Osteoblast (primary cell): Measurements from ENCODE around the gene CREB3L4. TPM values are rescaled to one million over a fixed set of nuclear protein-coding genes. Genes with fewer than 3 reads are reported as not detected.

Experiments
- DNase-seq: peaks from one replicate; pipeline ENCODE4 v3.0.0; 2011; ENCODE audit warnings: low spot score, mixed read lengths; ENCODE audit not compliant: insufficient read length; ENCODE audit errors: missing footprints
- H2AFZ ChIP-seq: 2 replicates; pipeline ENCODE4 v1.6.0; 2011; ENCODE audit warnings: mild to moderate bottlenecking, low read length
- H3K27ac ChIP-seq: 2 replicates; pipeline ENCODE4 v1.5.1; 2011; ENCODE audit warnings: mild to moderate bottlenecking, low read depth, low read length, moderate library complexity
- H3K27me3 ChIP-seq: 2 replicates; pipeline ENCODE4 v1.6.0; 2012; ENCODE audit warnings: mild to moderate bottlenecking, control low read depth, inconsistent platforms, low read length, moderate library complexity; ENCODE audit not compliant: insufficient read depth
- H3K36me3 ChIP-seq: 2 replicates; pipeline ENCODE4 v1.5.1; 2011; ENCODE audit warnings: mild to moderate bottlenecking, low read length, control low read depth, moderate library complexity; ENCODE audit not compliant: insufficient read depth
- H3K4me1 ChIP-seq: 2 replicates; pipeline ENCODE4 v1.5.1; 2011; ENCODE audit warnings: mild to moderate bottlenecking, low read length, control low read depth, moderate library complexity; ENCODE audit not compliant: insufficient read depth
- H3K4me2 ChIP-seq: 2 replicates; pipeline ENCODE4 v1.6.0; 2011; ENCODE audit warnings: mild to moderate bottlenecking, low read length; ENCODE audit not compliant: insufficient read depth
- H3K4me3 ChIP-seq: fragments of 200-600 bp; sonication (generic); 3 replicates; pipeline ENCODE4 v1.5.1; 2012; ENCODE audit warnings: mild to moderate bottlenecking, low read length, inconsistent platforms; ENCODE audit not compliant: insufficient read depth
- H3K79me2 ChIP-seq: 2 replicates; pipeline ENCODE4 v1.6.0; 2012; ENCODE audit warnings: mild to moderate bottlenecking, low read length, control low read depth, inconsistent platforms; ENCODE audit not compliant: insufficient read depth
- H3K9me3 ChIP-seq: 2 replicates; pipeline ENCODE4 v1.5.1; 2011; ENCODE audit warnings: low read depth, low read length, control low read depth
- H4K20me1 ChIP-seq: 2 replicates; pipeline ENCODE4 v1.6.0; 2012; ENCODE audit warnings: mild to moderate bottlenecking, low read length, control low read depth; ENCODE audit not compliant: insufficient read depth
- total RNA-seq: library from RNA; depleted of rRNA; stranded (reverse); fragments of >200 nt; gene quantifications from 2 replicates; pipeline ENCODE4 v1.2.3, GENCODE V29; 2012
- TF ChIP-seq, protein P1 (sequence below): IDR thresholded peaks from 2 replicates; pipeline ENCODE4 v1.5.1; 2011; ENCODE audit warnings: mild to moderate bottlenecking, low read depth, low read length, moderate library complexity; ENCODE audit errors: extremely low read depth

CREB3L4 gene
- total RNA-seq, 1 donor: 7.2 TPM

DNA sequence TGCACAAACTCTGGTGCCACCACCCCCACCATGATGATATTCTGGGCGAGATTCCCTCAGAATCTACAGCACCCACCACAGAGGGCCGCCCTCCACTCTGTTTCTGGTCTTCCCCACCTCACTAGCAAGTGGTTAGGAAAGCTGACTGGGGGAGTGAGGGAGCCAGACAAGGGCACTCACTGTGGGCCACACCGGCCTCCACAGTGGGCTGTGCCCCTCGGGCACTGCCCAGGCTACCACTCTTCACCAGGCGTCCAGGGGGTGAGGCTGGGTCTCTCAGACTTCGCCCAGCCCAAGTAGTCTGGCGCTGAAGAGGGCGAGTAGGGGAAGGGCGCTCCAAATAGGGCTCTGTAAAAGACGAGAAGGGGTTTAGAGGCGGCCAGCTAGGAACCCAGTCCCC lies 33.7 kb upstream of the CREB3L4 start:
- Histone ChIP-seq H3K4me3 (no peak overlapping the region), H3K79me2 (no peaks in the 10 kb centered on the region), H3K36me3 (peaks cover 49% of the 10 kb centered on the region), H3K4me1 (peaks cover 4% of the 10 kb centered on the region), H3K27ac (no peak overlapping the region), H3K4me2 (no peak overlapping the region), H2AFZ (no peak overlapping the region), H3K27me3 (no peaks in the 10 kb centered on the region), H3K9me3 (no peaks in the 10 kb centered on the region), H4K20me1 (no peaks in the 10 kb centered on the region)
- peak; percentile 37 for DNase-seq
- TF ChIP-seq, protein P1, sequence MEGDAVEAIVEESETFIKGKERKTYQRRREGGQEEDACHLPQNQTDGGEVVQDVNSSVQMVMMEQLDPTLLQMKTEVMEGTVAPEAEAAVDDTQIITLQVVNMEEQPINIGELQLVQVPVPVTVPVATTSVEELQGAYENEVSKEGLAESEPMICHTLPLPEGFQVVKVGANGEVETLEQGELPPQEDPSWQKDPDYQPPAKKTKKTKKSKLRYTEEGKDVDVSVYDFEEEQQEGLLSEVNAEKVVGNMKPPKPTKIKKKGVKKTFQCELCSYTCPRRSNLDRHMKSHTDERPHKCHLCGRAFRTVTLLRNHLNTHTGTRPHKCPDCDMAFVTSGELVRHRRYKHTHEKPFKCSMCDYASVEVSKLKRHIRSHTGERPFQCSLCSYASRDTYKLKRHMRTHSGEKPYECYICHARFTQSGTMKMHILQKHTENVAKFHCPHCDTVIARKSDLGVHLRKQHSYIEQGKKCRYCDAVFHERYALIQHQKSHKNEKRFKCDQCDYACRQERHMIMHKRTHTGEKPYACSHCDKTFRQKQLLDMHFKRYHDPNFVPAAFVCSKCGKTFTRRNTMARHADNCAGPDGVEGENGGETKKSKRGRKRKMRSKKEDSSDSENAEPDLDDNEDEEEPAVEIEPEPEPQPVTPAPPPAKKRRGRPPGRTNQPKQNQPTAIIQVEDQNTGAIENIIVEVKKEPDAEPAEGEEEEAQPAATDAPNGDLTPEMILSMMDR: no peak

GRCh38 chr1:153934746-153935145 lies 33.0 kb upstream of the CREB3L4 start:
- no peaks in the 10 kb centered on the region for H4K20me1 ChIP-seq
- TF ChIP-seq, protein P1: no peak
- no peak overlapping the region for H2AFZ ChIP-seq
- peaks cover 51% of the 10 kb centered on the region for H3K36me3 ChIP-seq
- H3K4me2 ChIP-seq: no peak overlapping the region
- H3K79me2 ChIP-seq: no peaks in the 10 kb centered on the region
- H3K4me3 ChIP-seq: no peak overlapping the region
- no peak overlapping the region for H3K27ac ChIP-seq
- H3K4me1 ChIP-seq: no peaks in the 10 kb centered on the region
- no peaks in the 10 kb centered on the region for H3K27me3 ChIP-seq
- peak; percentile 50 for DNase-seq
- H3K9me3 ChIP-seq: no peaks in the 10 kb centered on the region

DNA sequence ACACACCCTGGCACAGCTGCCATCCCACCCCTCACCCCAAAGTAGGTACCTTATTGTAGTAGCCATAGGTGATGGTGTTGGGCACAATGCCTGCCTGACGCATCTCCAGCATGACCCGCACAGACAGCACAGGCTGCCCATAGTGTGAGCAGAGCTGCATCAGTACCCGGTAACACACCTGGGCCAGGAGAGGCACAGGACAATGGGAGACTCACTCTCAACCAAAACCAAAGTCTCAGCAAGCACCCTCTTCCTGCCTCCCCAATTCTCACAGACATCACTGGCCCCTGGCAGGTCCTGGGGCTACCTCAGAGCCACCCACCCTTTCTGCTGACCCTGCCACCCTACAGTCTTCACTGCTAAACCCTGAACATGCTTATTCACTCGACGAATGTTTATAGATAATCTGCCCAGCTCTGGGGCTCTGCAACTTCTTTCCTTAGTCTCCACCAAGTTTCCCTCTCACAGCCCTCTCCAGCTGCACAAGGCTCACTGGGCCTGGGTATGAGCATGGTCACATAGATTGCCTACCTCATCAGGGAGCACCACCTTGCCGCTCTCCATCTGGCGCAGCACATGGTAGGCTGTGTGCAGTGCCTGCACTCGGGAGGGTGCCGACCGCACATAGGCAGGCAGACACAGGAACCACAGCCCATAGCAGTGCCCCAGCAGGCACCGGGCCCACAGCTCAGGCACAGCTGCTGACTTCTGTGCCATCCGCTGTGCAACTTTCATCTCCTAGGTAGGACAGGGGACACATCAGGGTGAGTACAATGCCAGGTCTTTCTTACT lies 31.5 kb upstream of the CREB3L4 start:
- H3K4me2 ChIP-seq: no peak overlapping the region
- DNase-seq: peak; percentile 68

GRCh38 chr1:153937331-153937730 lies 30.4 kb upstream of the CREB3L4 start:
- peaks cover 58% of the 10 kb centered on the region for H3K36me3 ChIP-seq
- H3K79me2 ChIP-seq: no peaks in the 10 kb centered on the region
- H3K27me3 ChIP-seq: no peaks in the 10 kb centered on the region
- no peaks in the 10 kb centered on the region for H3K9me3 ChIP-seq
- H3K4me1 ChIP-seq: no peaks in the 10 kb centered on the region
- no peak overlapping the region for H3K27ac ChIP-seq
- TF ChIP-seq, protein P1: no peak
- DNase-seq: peak; percentile 62
- no peaks in the 10 kb centered on the region for H4K20me1 ChIP-seq
- no peak overlapping the region for H3K4me2 ChIP-seq
- no peak overlapping the region for H2AFZ ChIP-seq
- no peak overlapping the region for H3K4me3 ChIP-seq

More for the DNA sequence above, 31.5 kb upstream of the CREB3L4 start:
- peaks cover 52% of the 10 kb centered on the region for H3K36me3 ChIP-seq
- TF ChIP-seq, protein P1: no peak
- H2AFZ ChIP-seq: no peak overlapping the region
- no peaks in the 10 kb centered on the region for H3K4me1 ChIP-seq
- no peak overlapping the region for H3K27ac ChIP-seq
- no peaks in the 10 kb centered on the region for H3K79me2 ChIP-seq
- no peak overlapping the region for H3K4me3 ChIP-seq
- H3K27me3 ChIP-seq: no peaks in the 10 kb centered on the region
- no peaks in the 10 kb centered on the region for H4K20me1 ChIP-seq
- no peaks in the 10 kb centered on the region for H3K9me3 ChIP-seq
